K562 (cell line): ENCODE data around the gene AMN1. TPM values are rescaled to one million over a fixed set of nuclear protein-coding genes. Genes with fewer than 3 reads are reported as not detected.

Experiments used
- ATAC-seq: fragments of 200-7000 bp; cut with Tn5 transposase; 3 replicates; pipeline ENCODE4 v1.9.1; 2020; ENCODE audit warnings: moderate library complexity
- BruUV-seq: library from RNA; stranded (reverse); fragments of 400-500 nt; replicated peaks from 2 replicates; lab custom pipeline; 2021; lab: Mats Ljungman, UMichigan
- CTCF ChIA-PET: fragments of 300-600 bp; formaldehyde crosslinking; extraction: SDS; loops from one replicate; lab custom pipeline; 2021; ENCODE audit warnings: low intra/inter-chr PET ratio; lab: Yijun Ruan, JAX
- POLR2A ChIA-PET: fragments of 300-600, 350-650 bp; sonication (Branson Sonifier 250); formaldehyde crosslinking; extraction: SDS; loops from one replicate; lab custom pipeline; 2021; ENCODE audit warnings: antibody characterized with exemption, inconsistent platforms; lab: Yijun Ruan, JAX
- DNase-seq, 4 experiments: peaks; one replicate each; pipeline versions ENCODE4 v3.0.0 to v3.0.0-alpha.2; 2011 to 2018; ENCODE audit warnings: low spot score in 3 of 4, mixed read lengths in 3 of 4; ENCODE audit errors: extremely low read depth in 1 of 4
- FAIRE-seq: peaks from 2 replicates; lab custom pipeline; 2011; peaks lifted over from hg19 to GRCh38; lab: Jason Lieb, UNC
- H2AFZ ChIP-seq: 2 replicates; pipeline ENCODE4 v1.6.0; 2011; ENCODE audit warnings: low read depth, low read length, control low read depth, inconsistent platforms
- H3K27ac ChIP-seq: fragments of 200-600 bp; 3 replicates; pipeline ENCODE4 v1.8.0; 2011; ENCODE audit warnings: low read depth, mild to moderate bottlenecking, control low read depth, inconsistent platforms, low read length, moderate library complexity, mixed read lengths; ENCODE audit errors: extremely low read depth
- H3K27me3 ChIP-seq, 2 experiments: fragments of 300-600 bp in 1 of 2; 2 replicates in 1 of 2; 3 replicates in 1 of 2; pipeline versions ENCODE4 v1.6.0 to v1.8.0; 2011; ENCODE audit warnings: inconsistent platforms in 2 of 2, low read length in 2 of 2, mild to moderate bottlenecking in 1 of 2, mixed read lengths in 1 of 2, moderate library complexity in 1 of 2; ENCODE audit not compliant: control insufficient read depth in 2 of 2, insufficient read depth in 2 of 2
- H3K36me3 ChIP-seq: fragments of 300-600 bp; 3 replicates; pipeline ENCODE4 v1.8.0; 2011; ENCODE audit warnings: mild to moderate bottlenecking, low read length, inconsistent platforms; ENCODE audit not compliant: control insufficient read depth, insufficient read depth
- H3K4me1 ChIP-seq, 2 experiments: fragments of 200-600 bp in 1 of 2; replicated peaks in 1 of 2; 2 replicates in 1 of 2; 3 replicates in 1 of 2; pipeline versions ENCODE4 v1.5.1 to v1.8.0; 2011; ENCODE audit warnings: inconsistent platforms in 2 of 2, low read length in 2 of 2, mild to moderate bottlenecking in 1 of 2, mixed read lengths in 1 of 2, moderate library complexity in 1 of 2; ENCODE audit not compliant: control insufficient read depth in 2 of 2, insufficient read depth in 2 of 2
- H3K4me2 ChIP-seq: 2 replicates; pipeline ENCODE4 v1.6.1; 2011; ENCODE audit warnings: low read length, control low read depth, inconsistent platforms, mixed read lengths; ENCODE audit not compliant: insufficient read depth
- H3K4me3 ChIP-seq: fragments of 200-600 bp; sonication (generic), shearing (Covaris generic); 2 replicates; pipeline ENCODE4 v1.5.1; 2016; ENCODE audit warnings: control low read depth, inconsistent platforms
- H3K79me2 ChIP-seq: fragments of 200-600 bp; 3 replicates; pipeline ENCODE4 v1.8.0; 2011; ENCODE audit warnings: low read length, inconsistent platforms; ENCODE audit not compliant: control insufficient read depth, insufficient read depth
- H3K9ac ChIP-seq, 2 experiments: 2 replicates each; pipeline versions ENCODE4 v1.6.0 to v1.6.1; 2011; ENCODE audit warnings: low read depth in 2 of 2, low read length in 2 of 2, control low read depth in 1 of 2, inconsistent platforms in 1 of 2, mild to moderate bottlenecking in 1 of 2, mixed read lengths in 1 of 2; ENCODE audit not compliant: insufficient read depth in 1 of 2
- H3K9me1 ChIP-seq: one replicate; pipeline ENCODE4 v1.6.0; 2011; ENCODE audit warnings: inconsistent platforms, mild to moderate bottlenecking, low read length, moderate library complexity; ENCODE audit not compliant: control insufficient read depth, insufficient read depth
- H3K9me3 ChIP-seq: replicated peaks from 2 replicates; pipeline ENCODE4 v1.5.1; 2011; ENCODE audit warnings: low read depth, low read length, inconsistent platforms; ENCODE audit not compliant: control insufficient read depth, insufficient read depth
- H4K20me1 ChIP-seq: replicated peaks from 2 replicates; pipeline ENCODE4 v1.6.1; 2011; ENCODE audit warnings: low read length, inconsistent platforms, mixed read lengths; ENCODE audit not compliant: control insufficient read depth, insufficient read depth
- CTCF ChIP-seq, 3 experiments: IDR thresholded peaks in 2 of 3; conservative IDR thresholded peaks in 1 of 3; 2 replicates each; pipeline ENCODE4 v1.5.1; 2011 to 2012; ENCODE audit warnings: low read length in 3 of 3, mild to moderate bottlenecking in 3 of 3, control low read depth in 2 of 3, improper control_type of control experiment in 1 of 3, inconsistent platforms in 1 of 3, low read depth in 1 of 3, mixed read lengths in 1 of 3, moderate library complexity in 1 of 3; ENCODE audit not compliant: insufficient read depth in 2 of 3
- EP300 ChIP-seq: IDR thresholded peaks from 2 replicates; pipeline ENCODE4 v1.6.1; 2012; ENCODE audit warnings: low read length, improper control_type of control experiment
- EP400 ChIP-seq: fragments of 450-650 bp; IDR thresholded peaks from 2 replicates; pipeline ENCODE4 v1.6.1; 2017; ENCODE audit warnings: antibody characterized with exemption, mild to moderate bottlenecking, moderate library complexity
- IRF1 ChIP-seq: sonication (generic); formaldehyde crosslinking; IDR thresholded peaks from 2 replicates; pipeline ENCODE4 v1.8.0; 2022; ENCODE audit warnings: missing genetic modification reagents, mild to moderate bottlenecking, borderline replicate concordance
- KLF6 ChIP-seq: fragments of 250-450 bp; sonication (Bioruptor Pico); IDR thresholded peaks from 2 replicates; pipeline ENCODE4 v1.4.0; 2020; ENCODE audit warnings: mild to moderate bottlenecking, moderate library complexity, borderline replicate concordance
- LCOR ChIP-seq: sonication (generic); formaldehyde crosslinking; IDR thresholded peaks from 2 replicates; pipeline ENCODE4 v1.8.0; 2022; ENCODE audit warnings: mild to moderate bottlenecking, missing genetic modification reagents
- MEF2D ChIP-seq: conservative IDR thresholded peaks from 2 replicates; pipeline ENCODE4 v1.6.1; 2016; ENCODE audit warnings: low read depth, missing genetic modification characterization, missing compliant biosample characterization
- MEIS2 ChIP-seq: fragments of 450-650 bp; IDR thresholded peaks from 2 replicates; pipeline ENCODE4 v1.6.1; 2014; ENCODE audit warnings: mild to moderate bottlenecking; ENCODE audit not compliant: partially characterized antibody
- MIER1 ChIP-seq: fragments of 450-650 bp; IDR thresholded peaks from 2 replicates; pipeline ENCODE4 v1.6.1; 2016; ENCODE audit warnings: antibody characterized with exemption, mild to moderate bottlenecking, low read depth
- NCOA1 ChIP-seq: fragments of 450-650 bp; IDR thresholded peaks from 2 replicates; pipeline ENCODE4 v1.6.1; 2016; ENCODE audit warnings: low read depth
- NCOA2 ChIP-seq, 2 experiments: fragments of 450-650 bp; IDR thresholded peaks; 2 replicates each; pipeline ENCODE4 v1.6.1; 2018; ENCODE audit warnings: mild to moderate bottlenecking in 2 of 2, moderate library complexity in 1 of 2; ENCODE audit not compliant: partially characterized antibody in 2 of 2
- NFIC ChIP-seq: fragments of 450-650 bp; IDR thresholded peaks from 2 replicates; pipeline ENCODE4 v1.6.1; 2017; ENCODE audit warnings: mild to moderate bottlenecking, inconsistent platforms
- NR1H2 ChIP-seq: sonication (generic); formaldehyde crosslinking; IDR thresholded peaks from 2 replicates; pipeline ENCODE4 v1.4.0; 2020; ENCODE audit warnings: mild to moderate bottlenecking, missing genetic modification reagents
- NR3C1 ChIP-seq: sonication (generic); formaldehyde crosslinking; IDR thresholded peaks from 2 replicates; pipeline ENCODE4 v1.8.1; 2022; ENCODE audit warnings: missing genetic modification reagents
- PHB2 ChIP-seq: fragments of 450-650 bp; IDR thresholded peaks from 2 replicates; pipeline ENCODE4 v1.6.1; 2017; ENCODE audit warnings: low read depth
- PHTF2 ChIP-seq: fragments of 250-450 bp; sonication (Bioruptor Pico); IDR thresholded peaks from 2 replicates; pipeline ENCODE4 v1.5.0; 2021; ENCODE audit warnings: mild to moderate bottlenecking
- PTTG1 ChIP-seq: fragments of 450-650 bp; IDR thresholded peaks from 2 replicates; pipeline ENCODE4 v1.6.1; 2016; ENCODE audit warnings: low read depth, mild to moderate bottlenecking, missing genetic modification characterization, missing compliant biosample characterization
- RBFOX2 ChIP-seq: fragments of 200-400 bp; formaldehyde crosslinking; IDR thresholded peaks from 2 replicates; pipeline ENCODE4 v1.6.1; 2017; ENCODE audit warnings: low read depth, mild to moderate bottlenecking, low read length, moderate library complexity
- SMARCE1 ChIP-seq: fragments of 450-650 bp; IDR thresholded peaks from 2 replicates; pipeline ENCODE4 v1.7.1; 2016; ENCODE audit warnings: mild to moderate bottlenecking
- TRIM28 ChIP-seq: fragments of 450-650 bp; IDR thresholded peaks from 2 replicates; pipeline ENCODE4 v1.6.1; 2017
- ZBTB2 ChIP-seq: fragments of 450-650 bp; IDR thresholded peaks from 2 replicates; pipeline ENCODE4 v1.6.1; 2016; ENCODE audit warnings: antibody characterized with exemption
- ZFX ChIP-seq: sonication (generic); formaldehyde crosslinking; IDR thresholded peaks from 2 replicates; pipeline ENCODE4 v1.8.0; 2022; ENCODE audit warnings: mild to moderate bottlenecking, missing genetic modification reagents, moderate library complexity
- ZNF316 ChIP-seq: fragments of 450-650 bp; IDR thresholded peaks from 2 replicates; pipeline ENCODE4 v1.6.1; 2016
- ZNF668 ChIP-seq: fragments of 250-450 bp; sonication (Bioruptor Pico); IDR thresholded peaks from 2 replicates; pipeline ENCODE4 v1.8.0; 2022; ENCODE audit warnings: mild to moderate bottlenecking, inconsistent platforms
- WGBS: fragments of 100-300 bp; shearing (Covaris generic); methylation state at CpG from one replicate; pipeline ENCODE4 v1.1.6; 2016; ENCODE audit warnings: low coverage, mixed read lengths; ENCODE audit not compliant: insufficient coverage; ENCODE audit errors: missing lambda C conversion rate; 5-methylcytosine and 5-hydroxymethylcytosine counted together
- in situ Hi-C: fragments of 300-500 bp; cut with MboI; formaldehyde crosslinking; loops from 4 replicates; pipeline ENCODE4 v1.15.0; 2018; ENCODE audit warnings: inconsistent platforms, mixed read lengths
- intact Hi-C: fragments of 100-400 bp; cut with micrococcal nuclease; formaldehyde crosslinking; loops from 2 replicates; pipeline ENCODE4 v1.14.2; 2022
- polyA plus RNA-seq, 8 experiments: library from polyadenylated mRNA; depleted of rRNA in 4 of 8; stranded (reverse) in 5 of 8; unstranded in 3 of 8; fragments of >200 nt; fragmentation: Nextera tagmentation in 2 of 8; fragmentation: Illumina TruSeq in 1 of 8; extraction: Ambion mirVana in 2 of 8; extraction: Trizol in 1 of 8; gene quantifications; 2 replicates each; pipeline versions ENCODE4 v1.2.1 to v1.2.3, GENCODE V29; 2011 to 2014; ENCODE audit warnings: inconsistent platforms in 1 of 8, missing spikeins in 1 of 8
- total RNA-seq, 7 experiments: library from RNA; depleted of rRNA in 6 of 7; stranded (reverse); fragments of >200 nt in 6 of 7; fragmentation: Illumina TruSeq in 2 of 7; extraction: Trizol in 2 of 7; gene quantifications; 2 replicates each; pipeline versions ENCODE4 v1.2.1 to v1.2.3, GENCODE V29; 2011 to 2021; ENCODE audit warnings: low replicate concordance in 1 of 7

Gene AMN1
- total and polyA plus RNA-seq, 9 of the 15 experiments (the other 6 are each of a cell fraction or from before 2014, with no cell fraction given): 5.2 to 27.6 (median 13.0) TPM

- peaks cover 6% of the 10 kb centered on the region; the same call in 1 of the 2 replicates for H3K9me3 ChIP-seq
- no peak for DNase-seq
- H3K4me2 ChIP-seq: no peak overlapping the region
- no peaks in the 10 kb centered on the region for H3K9me1 ChIP-seq
- no peaks in the 10 kb centered on the region for H3K27me3 ChIP-seq
- H3K4me1 ChIP-seq: peaks cover 3 to 22% of the 10 kb centered on the region in 2 experiments; a peak in 2 of 5 replicates
- ChIA-PET CTCF (no interaction called here), POLR2A (interaction anchor here (1.0 kb wide), 1 partner anchor 22 kb away, joined by 3 read pairs; the partner anchor contains the start of gene AMN1)
- H3K36me3 ChIP-seq: no peaks in the 10 kb centered on the region
- H3K27ac ChIP-seq: peak overlapping the region; percentile 48
- no peak for ATAC-seq
- WGBS: 10% methylated on average over 2 of the region's 2 CpGs
- H3K4me3 ChIP-seq: no peak overlapping the region
- peak overlapping the region; percentile 52; the same call in 1 of the 2 replicates for H2AFZ ChIP-seq
- no peak for FAIRE-seq
- no peak overlapping the region for H3K9ac ChIP-seq
- H4K20me1 ChIP-seq: no peaks in the 10 kb centered on the region
- intact Hi-C loops: no loop called here
- no peaks in the 10 kb centered on the region for H3K79me2 ChIP-seq
- in situ Hi-C loops: no loop called here
- no TSS peak for BruUV-seq
- TF ChIP-seq RBFOX2: no peak
- no peak for TF ChIP-seq CTCF (IDR thresholded peaks at IDR 0.05 in 2 of 3, conservative IDR thresholded peaks at IDR 0.05 in 1 of 3; ENCODE audit: insufficient read depth in 2 of 3, low read depth in 1 of 3, low read length in 3 of 3)
- no peak for TF ChIP-seq KLF6 (CRISPR knock-in tag)
- TF ChIP-seq ZFX (CRISPR knock-in tag): no peak
- TF ChIP-seq NFIC: no peak
- peak; percentile 2 for TF ChIP-seq MEIS2
- TF ChIP-seq PTTG1 (tag): no peak
- TF ChIP-seq ZNF668: no peak
- no peak for TF ChIP-seq NCOA2 (IDR thresholded peaks at IDR 0.05; ENCODE audit: partially characterized antibody in 2 of 2)
- no peak for TF ChIP-seq IRF1
- no peak for TF ChIP-seq NCOA1
- TF ChIP-seq NR1H2 (CRISPR knock-in tag): no peak
- TF ChIP-seq ZBTB2: no peak
- TF ChIP-seq EP400: no peak
- no peak for TF ChIP-seq MEF2D (tag)
- TF ChIP-seq SMARCE1: 0 out of 2 replicates have a peak, but pooled peaks have one; percentile 3
- no peak for TF ChIP-seq MIER1
- no peak for TF ChIP-seq LCOR (CRISPR knock-in tag)
- TF ChIP-seq ZNF316: 0 out of 2 replicates have a peak, but pooled peaks have one; percentile 14
- TF ChIP-seq NR3C1 (CRISPR knock-in tag): no peak
- 0 out of 2 replicates have a peak, but pooled peaks have one; percentile 26 for TF ChIP-seq TRIM28
- TF ChIP-seq PHTF2 (CRISPR knock-in tag): no peak
- no peak for TF ChIP-seq PHB2
- TF ChIP-seq EP300: peak; percentile 23; the same call in 1 of the 2 replicates
Observed at GRCh38 chr12:31750747-31751039, 21.9 kb upstream of the AMN1 start.
